ENCODE data around the gene PHLPP1.
A peak's percentile ranks its signal among the peaks of the same experiment; 100 is the strongest.
"Not testable (repeated sequence)": the region's sequence is repeated elsewhere in the genome, so short reads cannot be mapped to it uniquely, and the experiment has no call there.

Gene PHLPP1

DNA sequence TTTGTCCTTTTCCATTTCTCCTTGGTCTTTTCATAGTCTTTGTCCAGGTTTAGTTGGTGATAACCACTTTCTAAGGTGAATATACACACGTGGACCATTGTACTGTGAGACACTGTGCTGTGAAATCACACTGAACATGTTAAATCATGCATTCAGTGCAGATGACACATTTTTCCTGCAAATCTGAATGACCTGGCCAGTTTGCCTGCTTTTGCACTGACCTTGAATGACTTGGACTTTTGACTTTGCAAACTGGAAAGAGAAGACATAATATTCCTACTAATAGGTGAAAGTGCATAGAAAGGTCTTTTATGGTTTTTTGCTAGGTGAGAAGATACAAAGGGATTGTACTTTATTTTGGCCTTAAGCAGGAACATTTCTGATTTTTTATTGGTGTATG is 21.7 kb upstream of the PHLPP1 start:
- H3K27me3 ChIP-seq (ENCODE audit: insufficient read depth, low read length, poor library complexity, severe bottlenecking), result no peaks in the 10 kb centered on the region
- H4K20me1 ChIP-seq (ENCODE audit: insufficient read depth, low read length, poor library complexity, severe bottlenecking), result no peaks in the 10 kb centered on the region
- no peaks in the 10 kb centered on the region for H3K9me2 ChIP-seq (replicated peaks; ENCODE audit: low read depth, low read length)
- H3K9ac ChIP-seq (ENCODE audit: low read depth, low read length, poor library complexity, severe bottlenecking), result no peak overlapping the region
- no peak overlapping the region for H2AFZ ChIP-seq (ENCODE audit: low read length)
- no peaks in the 10 kb centered on the region for H3K36me3 ChIP-seq (ENCODE audit: insufficient read depth, low read length)
- H3F3A ChIP-seq (ENCODE audit: low read depth), result no peaks in the 10 kb centered on the region
- H3K4me1 ChIP-seq (ENCODE audit: insufficient read depth, low read length, poor library complexity, severe bottlenecking), result no peaks in the 10 kb centered on the region
- no peak overlapping the region for H3K4me2 ChIP-seq (ENCODE audit: low read depth, low read length, poor library complexity, severe bottlenecking)
- H3K79me2 ChIP-seq (ENCODE audit: insufficient read depth, low read length), result no peaks in the 10 kb centered on the region
- peaks cover 6% of the 10 kb centered on the region; the same call in 1 of the 2 replicates for H3K9me3 ChIP-seq (ENCODE audit: insufficient read depth, low read depth, low read length)
- TF ChIP-seq EZH2phosphoT487 (IDR thresholded peaks at IDR 0.05; ENCODE audit: borderline replicate concordance), result no peak
- TF ChIP-seq, protein P1, sequence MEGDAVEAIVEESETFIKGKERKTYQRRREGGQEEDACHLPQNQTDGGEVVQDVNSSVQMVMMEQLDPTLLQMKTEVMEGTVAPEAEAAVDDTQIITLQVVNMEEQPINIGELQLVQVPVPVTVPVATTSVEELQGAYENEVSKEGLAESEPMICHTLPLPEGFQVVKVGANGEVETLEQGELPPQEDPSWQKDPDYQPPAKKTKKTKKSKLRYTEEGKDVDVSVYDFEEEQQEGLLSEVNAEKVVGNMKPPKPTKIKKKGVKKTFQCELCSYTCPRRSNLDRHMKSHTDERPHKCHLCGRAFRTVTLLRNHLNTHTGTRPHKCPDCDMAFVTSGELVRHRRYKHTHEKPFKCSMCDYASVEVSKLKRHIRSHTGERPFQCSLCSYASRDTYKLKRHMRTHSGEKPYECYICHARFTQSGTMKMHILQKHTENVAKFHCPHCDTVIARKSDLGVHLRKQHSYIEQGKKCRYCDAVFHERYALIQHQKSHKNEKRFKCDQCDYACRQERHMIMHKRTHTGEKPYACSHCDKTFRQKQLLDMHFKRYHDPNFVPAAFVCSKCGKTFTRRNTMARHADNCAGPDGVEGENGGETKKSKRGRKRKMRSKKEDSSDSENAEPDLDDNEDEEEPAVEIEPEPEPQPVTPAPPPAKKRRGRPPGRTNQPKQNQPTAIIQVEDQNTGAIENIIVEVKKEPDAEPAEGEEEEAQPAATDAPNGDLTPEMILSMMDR (conservative IDR thresholded peaks at IDR 0.05; ENCODE audit: low read length), result no peak
- H3K4me3 ChIP-seq (ENCODE audit: low read length, poor library complexity, severe bottlenecking), result no peak overlapping the region

DNA sequence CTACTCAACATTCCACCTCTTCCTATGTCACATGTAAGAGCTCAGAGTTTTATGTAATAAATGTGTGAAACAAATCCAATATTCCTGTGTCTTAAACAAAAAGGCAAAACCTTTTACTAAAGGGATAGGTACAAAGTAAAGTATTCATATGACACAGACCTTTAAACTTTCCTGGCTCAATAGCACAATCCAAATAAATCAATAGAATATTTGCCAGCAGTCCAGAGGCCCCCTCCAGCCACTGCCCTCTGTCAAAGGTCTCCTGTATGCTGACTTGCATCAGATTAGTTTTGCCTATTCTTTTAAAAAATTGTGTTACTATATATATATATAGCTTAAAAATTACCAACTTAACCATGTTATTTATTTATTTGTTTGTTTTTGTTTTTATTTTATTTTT is 17.7 kb upstream of the PHLPP1 start:
- Histone ChIP-seq H4K20me1 (ENCODE audit: insufficient read depth, low read length, poor library complexity, severe bottlenecking) (no peaks in the 10 kb centered on the region), H3K27me3 (ENCODE audit: insufficient read depth, low read length, poor library complexity, severe bottlenecking) (no peaks in the 10 kb centered on the region), H3K36me3 (ENCODE audit: insufficient read depth, low read length) (no peaks in the 10 kb centered on the region), H3K9me3 (ENCODE audit: insufficient read depth, low read depth, low read length) (no peaks in the 10 kb centered on the region), H3K9me2 (replicated peaks; ENCODE audit: low read depth, low read length) (no peaks in the 10 kb centered on the region), H3K4me1 (ENCODE audit: insufficient read depth, low read length, poor library complexity, severe bottlenecking) (peaks cover 7% of the 10 kb centered on the region), H3K4me2 (ENCODE audit: low read depth, low read length, poor library complexity, severe bottlenecking) (no peak overlapping the region), H3K9ac (ENCODE audit: low read depth, low read length, poor library complexity, severe bottlenecking) (no peak overlapping the region), H2AFZ (ENCODE audit: low read length) (no peak overlapping the region), H3F3A (ENCODE audit: low read depth) (no peaks in the 10 kb centered on the region), H3K79me2 (ENCODE audit: insufficient read depth, low read length) (no peaks in the 10 kb centered on the region), H3K4me3 (ENCODE audit: low read length, poor library complexity, severe bottlenecking) (no peak overlapping the region)
- TF ChIP-seq, protein P1 (conservative IDR thresholded peaks at IDR 0.05; ENCODE audit: low read length), result no peak
- no peak for TF ChIP-seq EZH2phosphoT487 (IDR thresholded peaks at IDR 0.05; ENCODE audit: borderline replicate concordance)

- Histone ChIP-seq H3K36me3 (ENCODE audit: insufficient read depth, low read length) (no peaks in the 10 kb centered on the region), H3K4me3 (ENCODE audit: low read length, poor library complexity, severe bottlenecking) (no peak overlapping the region), H3K27me3 (ENCODE audit: insufficient read depth, low read length, poor library complexity, severe bottlenecking) (no peaks in the 10 kb centered on the region), H3K4me2 (ENCODE audit: low read depth, low read length, poor library complexity, severe bottlenecking) (peak overlapping the region; percentile 38), H3K4me1 (ENCODE audit: insufficient read depth, low read length, poor library complexity, severe bottlenecking) (peaks cover 11% of the 10 kb centered on the region), H2AFZ (ENCODE audit: low read length) (peak overlapping the region; percentile 81), H3K79me2 (ENCODE audit: insufficient read depth, low read length) (no peaks in the 10 kb centered on the region), H3K9me2 (replicated peaks; ENCODE audit: low read depth, low read length) (no peaks in the 10 kb centered on the region), H3F3A (ENCODE audit: low read depth) (no peaks in the 10 kb centered on the region), H3K9me3 (ENCODE audit: insufficient read depth, low read depth, low read length) (no peaks in the 10 kb centered on the region), H3K9ac (ENCODE audit: low read depth, low read length, poor library complexity, severe bottlenecking) (no peak overlapping the region), H4K20me1 (ENCODE audit: insufficient read depth, low read length, poor library complexity, severe bottlenecking) (no peaks in the 10 kb centered on the region)
- TF ChIP-seq EZH2phosphoT487 (IDR thresholded peaks at IDR 0.05; ENCODE audit: borderline replicate concordance), result no peak
- TF ChIP-seq, protein P1 (conservative IDR thresholded peaks at IDR 0.05; ENCODE audit: low read length), result no peak
Observed at GRCh38 chr18:62702259-62702658, 13.1 kb upstream of the PHLPP1 start.

- not testable (repeated sequence) for H4K20me1 ChIP-seq (ENCODE audit: insufficient read depth, low read length, poor library complexity, severe bottlenecking); H3K9me2 ChIP-seq (replicated peaks; ENCODE audit: low read depth, low read length); H3K36me3 ChIP-seq (ENCODE audit: insufficient read depth, low read length); H3K27me3 ChIP-seq (ENCODE audit: insufficient read depth, low read length, poor library complexity, severe bottlenecking); H2AFZ ChIP-seq (ENCODE audit: low read length); H3K79me2 ChIP-seq (ENCODE audit: insufficient read depth, low read length); H3K9me3 ChIP-seq (ENCODE audit: insufficient read depth, low read depth, low read length); H3K9ac ChIP-seq (ENCODE audit: low read depth, low read length, poor library complexity, severe bottlenecking); H3K4me2 ChIP-seq (ENCODE audit: low read depth, low read length, poor library complexity, severe bottlenecking); H3F3A ChIP-seq (ENCODE audit: low read depth); H3K4me3 ChIP-seq (ENCODE audit: low read length, poor library complexity, severe bottlenecking)
- peaks cover 11% of the 10 kb centered on the region for H3K4me1 ChIP-seq (ENCODE audit: insufficient read depth, low read length, poor library complexity, severe bottlenecking)
Observed at GRCh38 chr18:62706879-62707278, 8.5 kb upstream of the PHLPP1 start.

DNA sequence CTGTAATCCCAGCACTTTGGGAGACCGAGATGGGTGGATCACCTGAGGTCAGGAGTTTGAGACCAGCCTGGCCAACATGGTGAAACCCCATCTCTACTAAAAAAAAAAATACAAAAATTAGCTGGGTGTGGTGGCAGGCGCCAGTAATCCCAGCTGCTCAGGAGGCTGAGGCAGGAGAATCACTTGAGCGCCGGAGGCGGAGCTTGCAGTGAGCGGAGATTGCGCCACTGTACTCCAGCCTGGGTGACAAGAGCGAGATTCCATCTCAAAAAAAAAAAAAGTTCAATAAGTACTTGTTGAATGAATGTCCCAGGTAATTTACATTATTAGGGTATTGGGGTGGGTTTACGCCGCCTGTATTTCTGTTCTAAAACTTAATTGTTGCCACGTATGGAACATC is 5.4 kb upstream of the PHLPP1 start:
- H3K4me2 ChIP-seq (ENCODE audit: low read depth, low read length, poor library complexity, severe bottlenecking); H3K4me1 ChIP-seq (ENCODE audit: insufficient read depth, low read length, poor library complexity, severe bottlenecking); H3K79me2 ChIP-seq (ENCODE audit: insufficient read depth, low read length); H3K4me3 ChIP-seq (ENCODE audit: low read length, poor library complexity, severe bottlenecking); H3K9me2 ChIP-seq (replicated peaks; ENCODE audit: low read depth, low read length); H3K9me3 ChIP-seq (ENCODE audit: insufficient read depth, low read depth, low read length); H3K9ac ChIP-seq (ENCODE audit: low read depth, low read length, poor library complexity, severe bottlenecking); H2AFZ ChIP-seq (ENCODE audit: low read length); H3K36me3 ChIP-seq (ENCODE audit: insufficient read depth, low read length); H3K27me3 ChIP-seq (ENCODE audit: insufficient read depth, low read length, poor library complexity, severe bottlenecking); H4K20me1 ChIP-seq (ENCODE audit: insufficient read depth, low read length, poor library complexity, severe bottlenecking); H3F3A ChIP-seq (ENCODE audit: low read depth): not testable (repeated sequence)
